Stimulated activated CD4-positive, alpha-beta T cell treated with anti-CD3 and anti-CD28 coated beads, Interleukin-15, amount 100 ng/mL, for 24 hours (primary cell): ENCODE data around the gene OPRL1.

Source experiments
- DNase-seq: peaks from one replicate; pipeline ENCODE4 v3.0.0-alpha.2; 2020

OPRL1 gene

GRCh38 chr20:64042054-64042781, 37.7 kb upstream of the OPRL1 start:
- DNase-seq: no peak

GRCh38 chr20:64043768-64044167, 36.1 kb upstream of the OPRL1 start:
- DNase-seq: no peak

GRCh38 chr20:64044484-64045247, 35.2 kb upstream of the OPRL1 start:
- no peak for DNase-seq

GRCh38 chr20:64045346-64046011, 34.4 kb upstream of the OPRL1 start:
- DNase-seq: no peak

GRCh38 chr20:64047046-64047389, 32.9 kb upstream of the OPRL1 start:
- no peak for DNase-seq

- no peak for DNase-seq
These were observed 31.9 kb upstream of the OPRL1 start for GRCh38 chr20:64047968-64048401.

GRCh38 chr20:64048402-64049044, 31.4 kb upstream of the OPRL1 start:
- no peak for DNase-seq

- peak; percentile 60 for DNase-seq
These were observed 30.6 kb upstream of the OPRL1 start, which contains the start of gene SOX18 for GRCh38 chr20:64049060-64049877. TSS of gene SOX18 (minus strand) at chr20:64049639. CDS start at chr20:64049516, 123 bp downstream.

GRCh38 chr20:64049878-64050260, 30.0 kb upstream of the OPRL1 start:
- no peak for DNase-seq

- no peak for DNase-seq
These were observed 29.4 kb upstream of the OPRL1 start for GRCh38 chr20:64050261-64051032.

- DNase-seq: no peak
These were observed 28.8 kb upstream of the OPRL1 start for GRCh38 chr20:64051033-64051452.

- no peak for DNase-seq
These were observed 28.1 kb upstream of the OPRL1 start for GRCh38 chr20:64051561-64052325.

- no peak for DNase-seq
These were observed 27.6 kb upstream of the OPRL1 start for GRCh38 chr20:64052326-64052722.

- no peak for DNase-seq
These were observed 26.7 kb upstream of the OPRL1 start for GRCh38 chr20:64052987-64053840.

- no peak for DNase-seq
These were observed 25.8 kb upstream of the OPRL1 start for GRCh38 chr20:64053841-64054661.

- no peak for DNase-seq
These were observed 24.4 kb upstream of the OPRL1 start for GRCh38 chr20:64055396-64055892.

- DNase-seq: no peak
These were observed 23.8 kb upstream of the OPRL1 start for GRCh38 chr20:64055893-64056638.

GRCh38 chr20:64056639-64056888, 23.3 kb upstream of the OPRL1 start:
- no peak for DNase-seq
